HEK293 (cell line): ENCODE data around the gene AMZ1.
A peak's percentile ranks its signal among the peaks of the same experiment; 100 is the strongest.

Experiments used
- CTCF ChIA-PET: fragments of 350-600 bp; formaldehyde crosslinking; extraction: SDS; loops from one replicate; lab custom pipeline; 2021; ENCODE audit warnings: antibody characterized with exemption; lab: Yijun Ruan, JAX
- POLR2A ChIA-PET: fragments of 300-600 bp; formaldehyde crosslinking; extraction: SDS; loops from one replicate; lab custom pipeline; 2020; ENCODE audit warnings: antibody characterized with exemption, inconsistent platforms; lab: Yijun Ruan, JAX
- H3K27ac ChIP-seq: fragments of 200-500 bp; sonication (Bioruptor generic); 2 replicates; pipeline ENCODE4 v1.5.1; 2014; ENCODE audit warnings: low read depth, low read length, control low read depth, inconsistent platforms; ENCODE audit errors: extremely low read depth
- H3K36me3 ChIP-seq, 2 experiments: fragments of 200-500 bp in 1 of 2; sonication (Bioruptor generic) in 1 of 2; 1 replicate in 1 of 2; 2 replicates in 1 of 2; pipeline ENCODE4 v1.5.1; 2014 to 2017; ENCODE audit warnings: inconsistent platforms in 2 of 2, low read length in 2 of 2; ENCODE audit not compliant: control insufficient read depth in 2 of 2, insufficient read depth in 1 of 2
- H3K4me1 ChIP-seq: fragments of 200-500 bp; sonication (Bioruptor generic); 2 replicates; pipeline ENCODE4 v1.5.1; 2014; ENCODE audit warnings: mild to moderate bottlenecking, low read length, inconsistent platforms; ENCODE audit not compliant: control insufficient read depth, insufficient read depth
- H3K4me3 ChIP-seq: 2 replicates; pipeline ENCODE4 v1.5.1; 2011; ENCODE audit warnings: low read depth, mild to moderate bottlenecking, control low read depth, low read length, moderate library complexity
- H3K9me3 ChIP-seq: fragments of 200-500 bp; sonication (Bioruptor generic); 2 replicates; pipeline ENCODE4 v1.5.1; 2014; ENCODE audit warnings: low read depth, low read length, inconsistent platforms; ENCODE audit not compliant: control insufficient read depth, insufficient read depth
- ATF2 ChIP-seq: fragments of 450-650 bp; formaldehyde crosslinking; IDR thresholded peaks from 2 replicates; pipeline ENCODE4 v1.5.1; 2016; ENCODE audit warnings: missing biosample characterization, missing genetic modification characterization, low read depth
- BCL6B ChIP-seq: fragments of 450-650 bp; formaldehyde crosslinking; IDR thresholded peaks from 2 replicates; pipeline ENCODE4 v1.5.1; 2017; ENCODE audit warnings: missing biosample characterization, missing genetic modification characterization
- GLI2 ChIP-seq: fragments of 450-650 bp; formaldehyde crosslinking; IDR thresholded peaks from 2 replicates; pipeline ENCODE4; 2017; ENCODE audit warnings: missing biosample characterization, missing genetic modification characterization, low read depth, borderline replicate concordance
- HOXA7 ChIP-seq: sonication (generic); formaldehyde crosslinking; IDR thresholded peaks from 2 replicates; pipeline ENCODE4 v1.8.1; 2022; ENCODE audit warnings: missing genetic modification reagents, borderline replicate concordance
- INSM2 ChIP-seq: fragments of 450-650 bp; formaldehyde crosslinking; IDR thresholded peaks from 2 replicates; pipeline ENCODE4 v1.5.1; 2016; ENCODE audit warnings: missing biosample characterization, missing genetic modification characterization
- PATZ1 ChIP-seq: fragments of 450-650 bp; formaldehyde crosslinking; IDR thresholded peaks from 2 replicates; pipeline ENCODE4 v1.5.1; 2016; ENCODE audit warnings: missing biosample characterization, missing genetic modification characterization
- ZBTB1 ChIP-seq: fragments of 450-650 bp; formaldehyde crosslinking; IDR thresholded peaks from 2 replicates; pipeline ENCODE4 v1.5.1; 2016; ENCODE audit warnings: missing biosample characterization, missing genetic modification characterization
- ZBTB49 ChIP-seq: fragments of 450-650 bp; formaldehyde crosslinking; IDR thresholded peaks from 2 replicates; pipeline ENCODE4 v1.5.1; 2016; ENCODE audit warnings: missing biosample characterization, missing genetic modification characterization, low read depth
- ZNF16 ChIP-seq: fragments of 450-650 bp; formaldehyde crosslinking; IDR thresholded peaks from 2 replicates; pipeline ENCODE4 v1.5.1; 2016; ENCODE audit warnings: low read depth, missing biosample characterization, missing genetic modification characterization
- ZNF169 ChIP-seq: fragments of 450-650 bp; formaldehyde crosslinking; IDR thresholded peaks from 2 replicates; pipeline ENCODE4 v1.5.1; 2016; ENCODE audit warnings: missing biosample characterization, missing genetic modification characterization
- ZNF214 ChIP-seq: fragments of 450-650 bp; formaldehyde crosslinking; IDR thresholded peaks from 2 replicates; pipeline ENCODE4 v1.5.1; 2017; ENCODE audit warnings: missing biosample characterization, mild to moderate bottlenecking, missing genetic modification characterization, borderline replicate concordance
- ZNF221 ChIP-seq: fragments of 450-650 bp; formaldehyde crosslinking; IDR thresholded peaks from 2 replicates; pipeline ENCODE4 v1.5.1; 2017; ENCODE audit warnings: missing biosample characterization, missing genetic modification characterization, borderline replicate concordance
- ZNF239 ChIP-seq: fragments of 450-650 bp; formaldehyde crosslinking; IDR thresholded peaks from 2 replicates; pipeline ENCODE4 v1.5.1; 2016; ENCODE audit warnings: missing biosample characterization, missing genetic modification characterization
- ZNF404 ChIP-seq: fragments of 450-650 bp; formaldehyde crosslinking; IDR thresholded peaks from 2 replicates; pipeline ENCODE4 v1.5.1; 2017; ENCODE audit warnings: missing biosample characterization, missing genetic modification characterization
- ZNF518A ChIP-seq: fragments of 450-650 bp; formaldehyde crosslinking; conservative IDR thresholded peaks from 2 replicates; pipeline ENCODE4 v1.5.1; 2016; ENCODE audit warnings: low read depth, missing biosample characterization, missing genetic modification characterization
- ZNF561 ChIP-seq: fragments of 450-650 bp; IDR thresholded peaks from 2 replicates; pipeline ENCODE4 v1.5.1; 2018; ENCODE audit warnings: missing biosample characterization, missing genetic modification characterization, borderline replicate concordance
- ZNF600 ChIP-seq: fragments of 450-650 bp; formaldehyde crosslinking; IDR thresholded peaks from 2 replicates; pipeline ENCODE4 v1.5.1; 2016; ENCODE audit warnings: missing biosample characterization, missing genetic modification characterization
- ZNF629 ChIP-seq: fragments of 450-650 bp; formaldehyde crosslinking; IDR thresholded peaks from 2 replicates; pipeline ENCODE4 v1.5.1; 2017; ENCODE audit warnings: missing biosample characterization, missing genetic modification characterization
- ZNF777 ChIP-seq: fragments of 450-650 bp; formaldehyde crosslinking; IDR thresholded peaks from 2 replicates; pipeline ENCODE4 v1.5.1; 2017; ENCODE audit warnings: missing biosample characterization, missing genetic modification characterization, borderline replicate concordance

The AMZ1 gene

GRCh38 chr7:2655870-2656614, 32.0 kb upstream of the AMZ1 start (continued):
- TF ChIP-seq ZNF518A (no peak), ZNF16 (no peak), ZNF600 (tag by site-specific recombination) (no peak), HOXA7 (CRISPR knock-in tag) (no peak), ZNF214 (no peak)

- Histone ChIP-seq H3K36me3 (peaks cover 0 to 45% of the 10 kb centered on the region in 2 experiments; a peak in 1 of 3 replicates), H3K27ac (no peak overlapping the region), H3K4me1 (no peaks in the 10 kb centered on the region), H3K4me3 (no peak overlapping the region), H3K9me3 (no peaks in the 10 kb centered on the region)
- ChIA-PET CTCF (interaction anchor here (0.7 kb wide), 1 partner anchor 1155 kb away, joined by 5 read pairs; no protein-coding TSS in a partner anchor), POLR2A (no interaction called here)
- no peak for TF ChIP-seq ZNF561 (tag by site-specific recombination)
- TF ChIP-seq ZNF239 (tag by site-specific recombination), result 0 out of 2 replicates have a peak, but pooled peaks have one; percentile 22
- TF ChIP-seq BCL6B, result no peak
- 0 out of 2 replicates have a peak, but pooled peaks have one; percentile 24 for TF ChIP-seq ZNF169 (tag by site-specific recombination)
- TF ChIP-seq GLI2 (tag by site-specific recombination), result no peak
- TF ChIP-seq PATZ1 (tag by site-specific recombination), result peak; percentile 20; the same call in 1 of the 2 replicates
- no peak for TF ChIP-seq INSM2 (tag by site-specific recombination)
- TF ChIP-seq ZNF629 (tag by site-specific recombination), result peak; percentile 59; the same call in 1 of the 2 replicates
- TF ChIP-seq ZBTB49 (tag by site-specific recombination), result no peak
- TF ChIP-seq ATF2 (tag by site-specific recombination), result peak; percentile 92
- TF ChIP-seq ZNF600 (tag by site-specific recombination), result 0 out of 2 replicates have a peak, but pooled peaks have one; percentile 18
- TF ChIP-seq ZNF221 (tag by site-specific recombination), result no peak
- no peak for TF ChIP-seq ZBTB1 (tag by site-specific recombination)
- no peak for TF ChIP-seq ZNF404 (tag by site-specific recombination)
- 0 out of 2 replicates have a peak, but pooled peaks have one; percentile 14 for TF ChIP-seq ZNF777 (tag by site-specific recombination)
Measured at GRCh38 chr7:2657208-2657607, 30.8 kb upstream of the AMZ1 start.
